ENCODE results near the gene RIOK2. TPM values are rescaled to one million over a fixed set of nuclear protein-coding genes. Genes with fewer than 3 reads are reported as not detected.

RIOK2 gene
- total and polyA plus RNA-seq, 12 donors: 4.2 to 41.9 (median 22.3) TPM

DNA sequence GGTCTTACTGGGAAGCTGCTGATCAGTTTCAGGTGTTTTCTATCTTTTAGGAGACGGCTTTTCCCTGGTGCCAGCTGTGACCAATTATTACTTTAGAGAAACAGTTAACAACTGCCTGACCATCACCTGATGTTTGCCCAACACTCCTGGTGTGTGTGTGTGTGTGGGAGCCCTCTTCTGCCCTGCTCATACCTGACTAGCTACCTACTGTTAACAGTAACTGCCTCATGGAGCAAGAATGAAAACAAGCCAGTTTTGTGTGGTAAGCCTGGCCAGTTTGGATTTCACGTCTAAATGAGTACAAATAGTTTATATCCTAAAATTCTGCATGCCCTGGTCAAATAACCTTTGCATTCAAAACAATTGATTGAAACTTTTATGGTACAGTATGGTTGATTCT is 46.1 kb upstream of the RIOK2 start:
- no peak for TF ChIP-seq POLR2A (IDR thresholded peaks at IDR 0.05)
- TF ChIP-seq, protein P1, sequence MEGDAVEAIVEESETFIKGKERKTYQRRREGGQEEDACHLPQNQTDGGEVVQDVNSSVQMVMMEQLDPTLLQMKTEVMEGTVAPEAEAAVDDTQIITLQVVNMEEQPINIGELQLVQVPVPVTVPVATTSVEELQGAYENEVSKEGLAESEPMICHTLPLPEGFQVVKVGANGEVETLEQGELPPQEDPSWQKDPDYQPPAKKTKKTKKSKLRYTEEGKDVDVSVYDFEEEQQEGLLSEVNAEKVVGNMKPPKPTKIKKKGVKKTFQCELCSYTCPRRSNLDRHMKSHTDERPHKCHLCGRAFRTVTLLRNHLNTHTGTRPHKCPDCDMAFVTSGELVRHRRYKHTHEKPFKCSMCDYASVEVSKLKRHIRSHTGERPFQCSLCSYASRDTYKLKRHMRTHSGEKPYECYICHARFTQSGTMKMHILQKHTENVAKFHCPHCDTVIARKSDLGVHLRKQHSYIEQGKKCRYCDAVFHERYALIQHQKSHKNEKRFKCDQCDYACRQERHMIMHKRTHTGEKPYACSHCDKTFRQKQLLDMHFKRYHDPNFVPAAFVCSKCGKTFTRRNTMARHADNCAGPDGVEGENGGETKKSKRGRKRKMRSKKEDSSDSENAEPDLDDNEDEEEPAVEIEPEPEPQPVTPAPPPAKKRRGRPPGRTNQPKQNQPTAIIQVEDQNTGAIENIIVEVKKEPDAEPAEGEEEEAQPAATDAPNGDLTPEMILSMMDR (IDR thresholded peaks at IDR 0.05): no peak
- Histone ChIP-seq H3K4me1 (replicated peaks in 1 of 2) (peaks cover 0 to 4% of the 10 kb centered on the region in 2 donors), H3K36me3 (replicated peaks in 1 of 2) (no peaks in the 10 kb centered on the region), H3K27me3 (no peaks in the 10 kb centered on the region), H3K27ac (no peak overlapping the region), H3K4me3 (no peak overlapping the region), H3K9me3 (replicated peaks in 1 of 3) (no peaks in the 10 kb centered on the region)
- 84 to 91% (median 87%) methylated on average over 2 of the region's 2 CpGs for WGBS, 4 donors
- intact Hi-C loops (cut with DNase I): loop anchor here in 1 of 2 donors (5.0 kb wide), 1 partner anchor 303 kb away; no protein-coding TSS in a partner anchor
- no peak for DNase-seq

DNA sequence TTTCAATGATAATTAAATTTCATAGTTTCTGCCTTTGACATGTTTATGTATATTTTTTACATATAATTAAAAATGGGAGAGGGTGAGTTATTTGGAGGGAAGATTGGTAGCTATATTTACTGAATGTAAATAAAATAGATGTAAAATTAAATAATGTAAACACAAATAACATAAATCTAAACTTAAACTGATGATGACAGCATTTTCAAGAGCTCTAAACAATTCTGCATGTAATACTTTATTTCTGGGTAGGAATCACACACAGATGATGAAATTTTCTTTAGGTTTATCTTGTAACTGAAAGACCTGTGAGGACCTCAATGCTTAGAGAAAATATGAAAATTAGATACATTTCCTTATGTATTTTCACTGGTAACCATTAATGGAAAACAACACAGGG is 42.2 kb upstream of the RIOK2 start:
- Histone ChIP-seq H3K27me3 (no peaks in the 10 kb centered on the region), H3K4me3 (no peak overlapping the region), H3K27ac (no peak overlapping the region), H3K9me3 (replicated peaks in 1 of 3) (no peaks in the 10 kb centered on the region), H3K36me3 (replicated peaks in 1 of 2) (no peaks in the 10 kb centered on the region), H3K4me1 (replicated peaks in 1 of 2) (no peaks in the 10 kb centered on the region)
- no peak for DNase-seq
- no peak for TF ChIP-seq POLR2A (IDR thresholded peaks at IDR 0.05)
- TF ChIP-seq, protein P1 (IDR thresholded peaks at IDR 0.05): no peak
- intact Hi-C loops (cut with DNase I): loop anchor here in 1 of 2 donors (5.0 kb wide), 1 partner anchor 307 kb away; no protein-coding TSS in a partner anchor

DNA sequence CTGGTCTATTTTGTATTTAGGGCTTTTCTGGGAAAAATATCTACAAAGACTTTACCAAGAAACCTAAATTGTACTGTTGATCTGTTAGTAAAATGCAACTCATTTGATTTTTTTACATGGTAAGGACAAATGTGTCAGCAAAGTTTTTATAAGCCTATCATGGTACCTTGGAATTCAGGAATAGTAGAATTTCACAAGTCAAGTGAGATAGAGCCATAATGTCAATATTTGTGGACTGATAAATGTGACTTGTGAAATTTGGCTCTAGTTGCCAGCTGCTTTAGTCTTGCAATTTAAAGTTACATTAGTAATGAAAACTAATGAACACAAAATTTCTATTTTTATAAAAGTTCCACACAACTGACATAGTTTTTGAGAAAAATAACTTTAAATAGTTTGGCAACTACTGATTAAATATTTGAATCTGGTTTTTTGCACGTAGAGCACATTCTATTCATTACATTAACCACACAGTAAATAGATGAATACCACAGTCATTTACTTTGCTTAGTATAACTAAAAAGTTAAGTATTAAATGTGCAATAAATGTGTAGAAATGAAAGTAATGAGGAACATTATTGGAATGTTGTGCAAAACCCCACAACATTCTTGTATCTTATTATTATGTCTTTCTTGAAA is 41.2 kb upstream of the RIOK2 start:
- no peak for TF ChIP-seq POLR2A (IDR thresholded peaks at IDR 0.05)
- TF ChIP-seq, protein P1 (IDR thresholded peaks at IDR 0.05): no peak
- Histone ChIP-seq H3K4me1 (replicated peaks in 1 of 2) (no peaks in the 10 kb centered on the region), H3K4me3 (no peak overlapping the region), H3K27ac (no peak overlapping the region), H3K9me3 (replicated peaks in 1 of 3) (no peaks in the 10 kb centered on the region), H3K27me3 (no peaks in the 10 kb centered on the region), H3K36me3 (replicated peaks in 1 of 2) (no peaks in the 10 kb centered on the region)
- 77 to 88% (median 80%) methylated on average over 1 of the region's 1 CpG for WGBS, 4 donors
- no peak for DNase-seq
- intact Hi-C loops (cut with DNase I): no loop called here

DNA sequence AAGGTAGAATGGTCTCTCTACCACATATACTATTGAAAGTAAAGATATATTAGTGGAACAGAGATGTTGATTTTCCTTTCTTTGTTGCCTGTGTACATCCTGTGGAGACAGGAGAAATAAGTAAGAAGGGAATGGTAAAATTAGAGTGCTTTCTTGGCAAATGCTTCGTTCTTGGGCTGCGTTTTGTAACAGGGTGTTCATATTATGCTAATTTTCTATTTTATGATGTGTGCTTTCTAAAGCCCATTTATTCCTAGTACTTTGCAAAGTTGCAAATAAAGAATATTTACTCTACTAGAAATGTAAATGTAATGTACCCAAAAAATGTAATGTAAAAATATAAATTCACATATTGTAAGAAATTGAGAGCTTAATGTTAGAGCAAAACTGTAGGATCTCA is 40.5 kb upstream of the RIOK2 start:
- no peak overlapping the region for H3K27ac ChIP-seq
- H3K9me3 ChIP-seq (replicated peaks in 1 of 3): no peaks in the 10 kb centered on the region
- H3K4me3 ChIP-seq: no peak overlapping the region
- TF ChIP-seq POLR2A (IDR thresholded peaks at IDR 0.05): no peak
- TF ChIP-seq, protein P1 (IDR thresholded peaks at IDR 0.05): no peak
- no peaks in the 10 kb centered on the region for H3K27me3 ChIP-seq
- WGBS, 4 donors: 90 to 98% (median 92%) methylated on average over 2 of the region's 2 CpGs
- DNase-seq: no peak
- intact Hi-C loops (cut with DNase I): no loop called here
- no peaks in the 10 kb centered on the region for H3K4me1 ChIP-seq (replicated peaks in 1 of 2)
- no peaks in the 10 kb centered on the region for H3K36me3 ChIP-seq (replicated peaks in 1 of 2)
